Measurements from ENCODE around the gene RAPH1.

DNA sequence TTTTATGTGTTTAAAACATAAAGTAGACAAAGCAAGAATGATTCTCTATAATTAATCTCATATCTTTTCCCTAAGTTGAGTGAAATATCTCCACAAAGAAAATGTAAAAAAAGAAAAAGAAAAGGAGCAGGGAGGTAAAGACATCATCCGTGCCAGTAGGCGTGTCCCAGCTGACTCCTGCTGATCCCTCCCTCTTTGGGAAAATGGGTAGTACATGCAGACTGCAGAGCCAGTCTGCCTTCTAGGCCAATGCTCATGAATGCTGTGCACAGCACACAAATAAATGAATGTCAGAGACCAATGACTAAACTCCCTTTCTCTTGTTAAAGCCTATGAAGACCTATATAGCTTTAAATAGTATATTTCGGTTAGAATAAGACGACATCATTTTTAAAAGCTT, 64.7 kb downstream of the RAPH1 start:
- TF ChIP-seq, protein P1, sequence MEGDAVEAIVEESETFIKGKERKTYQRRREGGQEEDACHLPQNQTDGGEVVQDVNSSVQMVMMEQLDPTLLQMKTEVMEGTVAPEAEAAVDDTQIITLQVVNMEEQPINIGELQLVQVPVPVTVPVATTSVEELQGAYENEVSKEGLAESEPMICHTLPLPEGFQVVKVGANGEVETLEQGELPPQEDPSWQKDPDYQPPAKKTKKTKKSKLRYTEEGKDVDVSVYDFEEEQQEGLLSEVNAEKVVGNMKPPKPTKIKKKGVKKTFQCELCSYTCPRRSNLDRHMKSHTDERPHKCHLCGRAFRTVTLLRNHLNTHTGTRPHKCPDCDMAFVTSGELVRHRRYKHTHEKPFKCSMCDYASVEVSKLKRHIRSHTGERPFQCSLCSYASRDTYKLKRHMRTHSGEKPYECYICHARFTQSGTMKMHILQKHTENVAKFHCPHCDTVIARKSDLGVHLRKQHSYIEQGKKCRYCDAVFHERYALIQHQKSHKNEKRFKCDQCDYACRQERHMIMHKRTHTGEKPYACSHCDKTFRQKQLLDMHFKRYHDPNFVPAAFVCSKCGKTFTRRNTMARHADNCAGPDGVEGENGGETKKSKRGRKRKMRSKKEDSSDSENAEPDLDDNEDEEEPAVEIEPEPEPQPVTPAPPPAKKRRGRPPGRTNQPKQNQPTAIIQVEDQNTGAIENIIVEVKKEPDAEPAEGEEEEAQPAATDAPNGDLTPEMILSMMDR (IDR thresholded peaks at IDR 0.05; ENCODE audit: low read depth, low read length) = no peak
- no peak for TF ChIP-seq EZH2phosphoT487 (IDR thresholded peaks at IDR 0.05; ENCODE audit: low read depth)
